ENCODE data around the gene RIPOR2. TPM values are rescaled to one million over a fixed set of nuclear protein-coding genes. Genes with fewer than 3 reads are reported as not detected.

The RIPOR2 gene
- total and polyA plus RNA-seq, 10 of the 15 experiments (the other 5 are each of a cell fraction or from before 2014, with no cell fraction given): 22.2 to 48.2 (median 34.7) TPM

DNA sequence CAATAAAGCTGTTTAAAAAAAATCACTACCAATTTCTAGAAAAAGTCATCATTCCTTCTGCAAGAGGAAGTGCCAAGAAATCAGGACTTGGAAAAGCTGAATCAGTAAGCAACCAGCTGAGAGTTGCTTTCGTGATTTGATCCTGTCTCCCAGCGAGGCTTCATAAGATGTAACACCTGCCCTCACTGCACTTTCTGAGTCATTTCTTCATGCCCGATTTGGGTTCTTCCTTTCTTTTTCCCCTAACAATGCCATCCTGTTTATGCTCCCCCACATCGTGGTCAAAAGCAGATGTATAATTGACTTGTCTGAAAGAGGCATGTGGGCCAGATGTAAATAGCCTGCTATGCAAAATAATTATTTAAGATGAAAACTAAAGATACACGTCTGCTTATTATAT, 52.1 kb downstream of the RIPOR2 start:
- ChIA-PET RAD21 (ENCODE audit: unreplicated experiment) (interaction anchor here (1.0 to 2.4 kb wide), 9 partner anchors 26 to 144 kb away, joined by 3 to 10 read pairs (median 4); partner anchors contain the start of gene RIPOR2), POLR2A (interaction anchor here (0.6 to 1.5 kb wide), 3 partner anchors 26 to 132 kb away, joined by 3 to 7 read pairs (median 3); no protein-coding TSS in a partner anchor), SMC1A (ENCODE audit: uncharacterized antibody, unreplicated experiment) (interaction anchor here (0.7 to 6.5 kb wide), 18 partner anchors 8 to 179 kb away, joined by 3 to 47 read pairs (median 6); partner anchors contain the start of gene RIPOR2), CTCF (interaction anchor here (0.6 to 11.2 kb wide), 12 partner anchors 10 to 303 kb away, joined by 3 to 84 read pairs (median 4); no protein-coding TSS in a partner anchor)
- Histone ChIP-seq H2AFZ (ENCODE audit: control insufficient read depth, low read depth, low read length) (peak overlapping the region; percentile 34), H3K4me3 (no peak overlapping the region), H3K4me1 (ENCODE audit: control insufficient read depth, insufficient read depth, low read length) (peaks cover 33% of the 10 kb centered on the region), H4K20me1 (ENCODE audit: control insufficient read depth, insufficient read depth) (no peaks in the 10 kb centered on the region), H3K9ac (ENCODE audit: control insufficient read depth, insufficient read depth, low read length) (no peak overlapping the region; the same call in 1 of the 2 replicates), H3K79me2 (ENCODE audit: control insufficient read depth, insufficient read depth, low read length) (peaks cover 2% of the 10 kb centered on the region), H3K4me2 (ENCODE audit: control insufficient read depth, insufficient read depth) (peak overlapping the region; percentile 77), H3K9me3 (replicated peaks; ENCODE audit: control insufficient read depth, insufficient read depth, low read length) (peaks cover 2% of the 10 kb centered on the region; the same call in 1 of the 3 replicates), H3K27ac (ENCODE audit: control insufficient read depth, insufficient read depth) (peak overlapping the region; percentile 60; the same call in 1 of the 2 replicates), H3K36me3 (ENCODE audit: control insufficient read depth in 2 of 2, insufficient read depth in 2 of 2, low read length in 1 of 2) (no peaks in the 10 kb centered on the region), H3K27me3 (replicated peaks in 1 of 2; ENCODE audit: control insufficient read depth in 2 of 2, insufficient read depth in 2 of 2, low read length in 1 of 2) (no peaks in the 10 kb centered on the region)
- DNase-seq (ENCODE audit: low read depth, low spot score) (peak; percentile 84), ATAC-seq (peak; percentile 90), FAIRE-seq (peak; percentile 49)
- in situ Hi-C loops (cut with MboI): no loop called here
- no TSS peak for BruUV-seq (replicated peaks)
- intact Hi-C loops (cut with micrococcal nuclease; ENCODE audit: unreplicated experiment): loop anchor here (2.0 kb wide), 1 partner anchor 49 kb away; no protein-coding TSS in a partner anchor
- under 1% methylated on average over 5 of the region's 5 CpGs for WGBS (ENCODE audit: insufficient coverage, insufficient replicate concordance, low lambda C conversion rate, missing lambda C conversion rate)
- TF ChIP-seq ESRRA (IDR thresholded peaks at IDR 0.05; ENCODE audit: low read length) (no peak), NBN (IDR thresholded peaks at IDR 0.05) (no peak), POU2F2 (IDR thresholded peaks at IDR 0.05; ENCODE audit: borderline replicate concordance, low read depth, low read length) (peak; percentile 52; the same call in 1 of the 3 replicates), ETV6 (conservative IDR thresholded peaks at IDR 0.05 in 1 of 2, IDR thresholded peaks at IDR 0.05 in 1 of 2; ENCODE audit: borderline replicate concordance in 1 of 2, low read depth in 1 of 2) (peak in 1 of 2 experiments; percentile 91; a peak in 2 of 4 replicates), RAD51 (IDR thresholded peaks at IDR 0.05) (no peak), GATAD2B (conservative IDR thresholded peaks at IDR 0.05; ENCODE audit: low read depth) (no peak), CEBPB (IDR thresholded peaks at IDR 0.05; ENCODE audit: borderline replicate concordance in 1 of 2, low read depth in 2 of 2, low read length in 2 of 2) (no peak), EGR1 (IDR thresholded peaks at IDR 0.05; ENCODE audit: borderline replicate concordance in 1 of 2, low read depth in 2 of 2, low read length in 2 of 2) (no peak), ZNF622 (IDR thresholded peaks at IDR 0.05) (no peak), ATF7 (IDR thresholded peaks at IDR 0.05; ENCODE audit: low read depth) (no peak), NR2C1 (IDR thresholded peaks at IDR 0.05) (no peak), DPF2 (IDR thresholded peaks at IDR 0.05) (0 out of 2 replicates have a peak, but pooled peaks have one; percentile 27), RBBP5 (conservative IDR thresholded peaks at IDR 0.05) (no peak)
- TF ChIP-seq, protein P1, sequence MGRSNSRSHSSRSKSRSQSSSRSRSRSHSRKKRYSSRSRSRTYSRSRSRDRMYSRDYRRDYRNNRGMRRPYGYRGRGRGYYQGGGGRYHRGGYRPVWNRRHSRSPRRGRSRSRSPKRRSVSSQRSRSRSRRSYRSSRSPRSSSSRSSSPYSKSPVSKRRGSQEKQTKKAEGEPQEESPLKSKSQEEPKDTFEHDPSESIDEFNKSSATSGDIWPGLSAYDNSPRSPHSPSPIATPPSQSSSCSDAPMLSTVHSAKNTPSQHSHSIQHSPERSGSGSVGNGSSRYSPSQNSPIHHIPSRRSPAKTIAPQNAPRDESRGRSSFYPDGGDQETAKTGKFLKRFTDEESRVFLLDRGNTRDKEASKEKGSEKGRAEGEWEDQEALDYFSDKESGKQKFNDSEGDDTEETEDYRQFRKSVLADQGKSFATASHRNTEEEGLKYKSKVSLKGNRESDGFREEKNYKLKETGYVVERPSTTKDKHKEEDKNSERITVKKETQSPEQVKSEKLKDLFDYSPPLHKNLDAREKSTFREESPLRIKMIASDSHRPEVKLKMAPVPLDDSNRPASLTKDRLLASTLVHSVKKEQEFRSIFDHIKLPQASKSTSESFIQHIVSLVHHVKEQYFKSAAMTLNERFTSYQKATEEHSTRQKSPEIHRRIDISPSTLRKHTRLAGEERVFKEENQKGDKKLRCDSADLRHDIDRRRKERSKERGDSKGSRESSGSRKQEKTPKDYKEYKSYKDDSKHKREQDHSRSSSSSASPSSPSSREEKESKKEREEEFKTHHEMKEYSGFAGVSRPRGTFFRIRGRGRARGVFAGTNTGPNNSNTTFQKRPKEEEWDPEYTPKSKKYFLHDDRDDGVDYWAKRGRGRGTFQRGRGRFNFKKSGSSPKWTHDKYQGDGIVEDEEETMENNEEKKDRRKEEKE (IDR thresholded peaks at IDR 0.05): no peak
- TF ChIP-seq, protein P2, sequence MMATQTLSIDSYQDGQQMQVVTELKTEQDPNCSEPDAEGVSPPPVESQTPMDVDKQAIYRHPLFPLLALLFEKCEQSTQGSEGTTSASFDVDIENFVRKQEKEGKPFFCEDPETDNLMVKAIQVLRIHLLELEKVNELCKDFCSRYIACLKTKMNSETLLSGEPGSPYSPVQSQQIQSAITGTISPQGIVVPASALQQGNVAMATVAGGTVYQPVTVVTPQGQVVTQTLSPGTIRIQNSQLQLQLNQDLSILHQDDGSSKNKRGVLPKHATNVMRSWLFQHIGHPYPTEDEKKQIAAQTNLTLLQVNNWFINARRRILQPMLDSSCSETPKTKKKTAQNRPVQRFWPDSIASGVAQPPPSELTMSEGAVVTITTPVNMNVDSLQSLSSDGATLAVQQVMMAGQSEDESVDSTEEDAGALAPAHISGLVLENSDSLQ (IDR thresholded peaks at IDR 0.05): 0 out of 2 replicates have a peak, but pooled peaks have one; percentile 26
- TF ChIP-seq, protein P3, sequence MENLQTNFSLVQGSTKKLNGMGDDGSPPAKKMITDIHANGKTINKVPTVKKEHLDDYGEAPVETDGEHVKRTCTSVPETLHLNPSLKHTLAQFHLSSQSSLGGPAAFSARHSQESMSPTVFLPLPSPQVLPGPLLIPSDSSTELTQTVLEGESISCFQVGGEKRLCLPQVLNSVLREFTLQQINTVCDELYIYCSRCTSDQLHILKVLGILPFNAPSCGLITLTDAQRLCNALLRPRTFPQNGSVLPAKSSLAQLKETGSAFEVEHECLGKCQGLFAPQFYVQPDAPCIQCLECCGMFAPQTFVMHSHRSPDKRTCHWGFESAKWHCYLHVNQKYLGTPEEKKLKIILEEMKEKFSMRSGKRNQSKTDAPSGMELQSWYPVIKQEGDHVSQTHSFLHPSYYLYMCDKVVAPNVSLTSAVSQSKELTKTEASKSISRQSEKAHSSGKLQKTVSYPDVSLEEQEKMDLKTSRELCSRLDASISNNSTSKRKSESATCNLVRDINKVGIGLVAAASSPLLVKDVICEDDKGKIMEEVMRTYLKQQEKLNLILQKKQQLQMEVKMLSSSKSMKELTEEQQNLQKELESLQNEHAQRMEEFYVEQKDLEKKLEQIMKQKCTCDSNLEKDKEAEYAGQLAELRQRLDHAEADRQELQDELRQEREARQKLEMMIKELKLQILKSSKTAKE (IDR thresholded peaks at IDR 0.05; ENCODE audit: low read depth, poor library complexity, severe bottlenecking): peak; percentile 46
- TF ChIP-seq, protein P4, sequence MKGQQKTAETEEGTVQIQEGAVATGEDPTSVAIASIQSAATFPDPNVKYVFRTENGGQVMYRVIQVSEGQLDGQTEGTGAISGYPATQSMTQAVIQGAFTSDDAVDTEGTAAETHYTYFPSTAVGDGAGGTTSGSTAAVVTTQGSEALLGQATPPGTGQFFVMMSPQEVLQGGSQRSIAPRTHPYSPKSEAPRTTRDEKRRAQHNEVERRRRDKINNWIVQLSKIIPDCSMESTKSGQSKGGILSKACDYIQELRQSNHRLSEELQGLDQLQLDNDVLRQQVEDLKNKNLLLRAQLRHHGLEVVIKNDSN (IDR thresholded peaks at IDR 0.05; ENCODE audit: borderline replicate concordance, extremely low read length, insufficient read depth, low read depth, low read length): no peak
